ENCODE measurements around the gene KNDC1.
"Not testable (repeated sequence)": the region's sequence is repeated elsewhere in the genome, so short reads cannot be mapped to it uniquely, and the experiment has no call there.

KNDC1 gene

GRCh38 chr10:133141144-133141957 lies 18.7 kb upstream of the KNDC1 start:
- no peak for DNase-seq (ENCODE audit: low read depth in 2 of 2)

DNA sequence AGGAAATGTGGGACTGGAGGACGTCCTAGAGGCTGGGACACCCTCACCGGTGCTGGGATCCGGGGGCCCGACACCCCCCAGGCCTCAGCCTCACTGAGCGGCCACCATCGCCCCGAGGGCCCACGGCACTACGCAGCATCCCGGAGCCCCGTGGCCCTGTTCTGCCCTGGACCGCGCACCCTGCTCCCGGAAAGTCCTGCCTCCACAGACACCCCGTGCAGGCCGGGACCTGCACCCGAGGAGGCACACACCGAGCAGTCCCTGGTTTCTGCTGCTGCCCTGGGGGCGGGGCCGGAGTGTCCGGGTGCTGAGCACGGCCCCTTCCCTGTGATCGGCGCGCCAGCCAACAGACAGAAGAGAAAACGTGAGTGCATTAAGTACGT lies 18.1 kb upstream of the KNDC1 start:
- DNase-seq (ENCODE audit: low read depth in 2 of 2): no peak

DNA sequence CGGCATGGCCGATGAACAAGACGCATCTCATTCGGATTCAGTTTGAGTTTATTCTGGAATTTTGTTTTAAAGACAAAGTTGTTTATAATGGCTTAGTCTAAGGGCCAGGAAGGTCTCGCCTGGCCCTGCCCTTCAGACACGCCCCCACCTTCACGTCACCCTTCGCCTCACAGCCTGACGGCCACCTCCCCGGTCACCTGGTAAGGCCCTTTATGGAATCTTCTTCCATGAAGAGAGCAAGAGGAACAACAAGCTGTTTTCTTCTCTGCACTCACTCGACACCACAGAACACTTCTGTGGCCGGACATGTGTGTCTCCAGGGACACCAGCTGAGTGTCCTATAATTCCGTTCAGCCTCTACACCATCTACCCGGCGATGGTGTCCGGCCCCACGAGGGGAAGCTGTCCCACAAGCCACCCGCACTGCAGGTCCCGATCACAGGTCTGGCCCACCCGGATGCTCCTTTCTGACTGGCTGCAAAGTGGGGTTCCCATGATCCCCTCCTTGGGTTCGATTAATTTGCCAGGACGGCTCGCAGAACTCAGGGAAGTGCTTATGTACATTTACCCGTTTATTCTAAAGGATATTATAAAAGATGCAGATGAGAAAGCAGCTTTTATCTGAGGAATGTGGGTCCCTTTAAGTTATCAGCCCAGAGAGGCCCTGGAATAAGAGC lies 17.4 kb upstream of the KNDC1 start:
- no peak for DNase-seq (ENCODE audit: low read depth in 2 of 2)

GRCh38 chr10:133143200-133143533 lies 16.9 kb upstream of the KNDC1 start:
- DNase-seq (ENCODE audit: low read depth in 2 of 2): no peak

GRCh38 chr10:133143546-133143945 lies 16.5 kb upstream of the KNDC1 start:
- no peak for DNase-seq (ENCODE audit: low read depth in 2 of 2)

DNA sequence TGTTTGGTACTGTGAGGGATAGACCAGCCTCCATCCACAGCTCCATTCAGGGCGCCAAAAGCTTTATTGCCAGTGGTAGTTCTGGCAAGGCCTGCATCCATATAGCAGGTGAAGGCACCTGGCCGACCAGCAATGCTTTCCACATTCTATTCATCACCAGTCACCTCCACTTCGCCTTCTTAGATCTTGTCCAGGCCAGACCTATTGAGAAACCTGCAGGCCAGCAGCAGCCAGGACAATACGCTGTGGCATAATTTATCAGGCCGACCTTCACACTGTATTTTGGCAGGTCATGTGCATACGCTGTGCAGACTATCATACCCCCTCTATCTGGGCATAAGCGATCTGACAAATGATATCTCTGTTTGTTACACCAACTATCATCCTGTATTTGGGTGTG lies 15.2 kb upstream of the KNDC1 start:
- DNase-seq (ENCODE audit: low read depth in 2 of 2): no peak

DNA sequence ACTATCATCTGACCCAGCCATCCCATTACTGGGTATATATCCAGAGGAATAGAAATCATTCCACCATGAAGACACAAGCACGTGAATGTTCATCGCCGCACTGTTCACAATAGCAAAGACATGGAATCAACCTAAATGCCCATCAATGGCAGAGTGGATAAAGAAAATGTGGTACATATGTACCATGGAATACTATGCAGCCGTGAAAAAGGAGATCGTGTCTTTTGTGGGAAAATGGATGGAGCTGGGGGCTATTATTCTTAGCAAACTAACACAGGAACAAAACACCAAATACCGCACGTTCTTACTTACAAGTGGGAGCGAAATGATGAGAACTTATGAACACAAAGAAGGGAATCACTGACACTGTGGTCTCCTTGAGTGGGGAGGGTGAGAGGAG lies 9.8 kb upstream of the KNDC1 start:
- DNase-seq (ENCODE audit: low read depth in 2 of 2): no peak

DNA sequence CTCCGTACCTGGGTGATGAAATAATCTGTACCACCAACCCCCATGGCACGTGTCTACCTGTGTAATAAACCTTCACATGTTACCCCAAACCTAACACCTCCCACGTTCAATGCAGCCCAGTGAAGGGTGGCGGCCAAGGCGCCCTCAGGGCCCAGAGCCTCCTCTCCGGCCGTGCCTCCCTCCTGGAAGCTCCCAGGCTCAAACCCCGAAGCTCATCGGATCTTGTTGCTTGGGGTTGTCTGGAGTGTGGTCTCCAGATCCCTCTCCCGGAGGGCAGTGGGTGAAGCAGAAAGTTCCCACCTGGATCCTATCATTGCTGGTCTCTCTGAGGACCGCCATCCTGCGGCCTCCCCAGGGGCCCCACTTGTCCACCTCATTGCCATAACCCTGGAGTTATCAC lies 9.4 kb upstream of the KNDC1 start:
- no peak for DNase-seq (ENCODE audit: low read depth in 2 of 2)

DNA sequence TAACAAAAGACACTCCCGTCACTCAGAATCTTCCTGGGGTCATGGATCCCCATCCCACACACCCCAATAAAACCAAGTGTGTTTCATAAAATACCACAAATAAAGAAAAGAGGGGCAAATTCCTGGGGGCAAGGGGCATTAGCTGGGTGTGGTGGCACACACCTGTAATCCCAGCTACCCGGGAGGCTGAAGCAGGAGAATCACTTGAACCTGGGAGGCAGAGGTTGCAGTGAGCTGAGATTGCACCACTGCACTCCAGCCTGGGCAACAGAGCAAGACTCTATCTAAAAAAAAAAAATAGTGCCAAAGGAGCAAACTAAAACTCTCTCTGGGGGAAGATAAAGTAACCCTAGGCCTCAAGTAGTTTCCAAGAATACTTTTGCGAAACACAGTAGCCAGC lies 8.9 kb upstream of the KNDC1 start:
- DNase-seq (ENCODE audit: low read depth in 2 of 2): not testable (repeated sequence)

GRCh38 chr10:133151543-133151972 lies 8.5 kb upstream of the KNDC1 start:
- no peak for DNase-seq (ENCODE audit: low read depth in 2 of 2)

DNA sequence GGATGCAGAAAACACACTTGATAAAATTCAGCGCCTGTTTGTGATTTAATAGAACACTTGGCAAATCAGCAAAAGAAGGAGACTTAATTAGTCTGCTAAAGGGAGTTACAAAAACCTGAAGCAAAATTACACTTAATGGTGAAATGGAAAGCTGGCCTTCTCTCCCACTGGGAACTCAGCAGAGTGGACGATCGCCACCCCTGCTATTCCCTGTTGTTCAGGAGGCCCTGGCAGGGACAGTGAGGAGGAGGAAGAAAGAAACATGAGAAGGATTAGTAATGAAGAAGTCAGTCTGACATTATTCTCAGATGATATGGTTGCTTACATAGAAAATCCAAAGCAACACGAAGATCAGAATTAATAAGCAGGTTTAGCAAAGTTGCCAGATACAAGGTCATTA lies 5.6 kb upstream of the KNDC1 start:
- no peak for DNase-seq (ENCODE audit: low read depth in 2 of 2)

- DNase-seq (ENCODE audit: low read depth in 2 of 2): no peak
Measured at GRCh38 chr10:133154996-133155778, 4.8 kb upstream of the KNDC1 start.

DNA sequence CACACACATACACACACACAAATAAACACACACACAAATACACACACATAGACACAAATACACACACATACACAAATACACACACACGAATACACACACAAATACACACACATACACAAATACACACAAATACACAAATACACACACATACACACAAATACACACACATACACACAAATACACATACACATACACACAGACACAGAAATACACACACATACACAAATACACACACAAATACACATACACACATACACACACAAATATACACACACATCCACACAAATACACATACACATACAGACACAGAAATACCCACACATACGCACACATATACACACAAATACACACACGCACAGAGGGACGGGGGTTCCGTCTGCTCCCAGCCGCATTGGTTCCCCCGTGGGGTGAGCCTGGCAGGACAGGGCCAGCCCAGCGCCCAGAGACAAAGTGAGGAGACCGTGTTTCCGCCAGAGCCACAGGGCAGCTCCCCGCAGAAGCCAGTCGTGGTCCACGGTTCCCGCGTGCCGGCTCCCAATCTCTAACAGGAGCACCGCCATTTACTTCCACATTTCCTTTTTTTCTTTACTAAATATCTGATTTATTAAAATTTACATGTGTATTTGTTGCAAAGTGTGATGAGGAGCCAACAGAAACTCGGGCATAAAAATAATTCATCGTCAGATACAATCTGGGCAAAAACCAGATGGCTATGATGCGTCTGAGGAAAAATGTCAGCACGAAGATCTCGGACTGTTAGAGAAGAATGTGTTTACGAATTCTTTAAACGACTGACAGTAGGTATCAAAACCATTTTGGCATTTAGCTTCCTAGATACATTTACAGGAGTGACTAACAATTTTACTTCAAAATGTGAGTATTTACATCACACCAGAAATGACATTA lies 3.1 kb upstream of the KNDC1 start:
- no peak for DNase-seq (ENCODE audit: low read depth in 2 of 2)

- DNase-seq (ENCODE audit: low read depth in 2 of 2): no peak
Measured at GRCh38 chr10:133157662-133158436, 2.2 kb upstream of the KNDC1 start.

DNA sequence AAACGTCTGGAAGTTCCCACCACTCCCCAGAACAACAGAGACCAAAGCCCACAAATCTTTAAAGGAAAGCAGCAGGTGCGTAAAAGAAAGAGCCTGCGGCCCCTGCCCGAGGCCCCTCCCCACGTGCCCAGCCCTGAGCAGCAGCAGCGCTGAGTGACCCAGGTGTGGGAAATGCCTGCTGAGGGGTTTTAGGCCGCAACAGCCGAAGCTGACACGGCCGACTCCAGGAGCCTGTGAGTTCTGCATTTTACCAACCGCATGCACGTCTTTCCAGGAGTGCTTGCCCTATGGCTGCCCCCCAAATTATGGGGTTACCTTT lies 1.6 kb upstream of the KNDC1 start:
- DNase-seq (ENCODE audit: low read depth in 2 of 2): no peak

GRCh38 chr10:133158756-133159610 lies 1.0 kb upstream of the KNDC1 start:
- DNase-seq (ENCODE audit: low read depth in 2 of 2): no peak

GRCh38 chr10:133159611-133159949 lies 439 bp upstream of the KNDC1 start:
- DNase-seq (ENCODE audit: low read depth in 2 of 2): no peak

DNA sequence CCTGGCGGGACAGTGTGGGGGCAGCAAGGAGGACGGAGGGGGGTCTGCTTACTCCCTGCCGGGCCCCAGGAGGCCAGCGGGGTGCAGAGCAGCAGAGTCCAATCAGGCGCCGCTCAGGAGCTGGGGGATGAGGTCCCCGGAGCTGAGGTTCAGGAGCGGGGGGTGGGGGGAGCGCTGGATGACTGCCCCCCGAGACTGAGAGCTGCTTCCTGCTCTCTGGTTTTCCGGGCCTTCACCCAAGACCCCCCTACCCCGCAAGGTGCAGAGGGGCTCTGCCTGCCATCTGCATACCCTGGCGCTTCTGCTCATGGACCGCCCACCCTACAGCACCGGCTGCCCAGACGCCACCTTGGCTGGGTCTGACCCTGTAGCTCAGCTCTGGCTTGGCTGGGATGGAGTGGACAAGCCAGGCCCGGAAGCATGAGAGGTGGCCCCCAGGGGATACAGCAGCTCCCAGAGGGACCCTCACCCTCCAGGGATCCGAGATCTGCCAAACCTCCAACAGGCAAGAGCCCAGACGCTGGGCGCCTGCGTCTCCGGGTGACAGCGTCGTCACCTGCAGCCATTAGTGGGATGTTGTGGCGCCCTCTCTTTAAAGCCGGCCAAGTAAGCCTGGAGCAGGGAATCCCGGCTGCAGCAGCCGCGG lies 930 bp downstream of the KNDC1 start:
- no peak for DNase-seq (ENCODE audit: low read depth in 2 of 2)

GRCh38 chr10:133161486-133162109 lies 1.6 kb downstream of the KNDC1 start:
- DNase-seq (ENCODE audit: low read depth in 2 of 2): no peak
